Measurements from ENCODE around the gene OR1A2. TPM values are rescaled to one million over a fixed set of nuclear protein-coding genes. Genes with fewer than 3 reads are reported as not detected.
"Not testable (repeated sequence)": the region's sequence is repeated elsewhere in the genome, so short reads cannot be mapped to it uniquely, and the experiment has no call there.

The OR1A2 gene
- total RNA-seq, 1 donor from 2014 or later: not detected

DNA sequence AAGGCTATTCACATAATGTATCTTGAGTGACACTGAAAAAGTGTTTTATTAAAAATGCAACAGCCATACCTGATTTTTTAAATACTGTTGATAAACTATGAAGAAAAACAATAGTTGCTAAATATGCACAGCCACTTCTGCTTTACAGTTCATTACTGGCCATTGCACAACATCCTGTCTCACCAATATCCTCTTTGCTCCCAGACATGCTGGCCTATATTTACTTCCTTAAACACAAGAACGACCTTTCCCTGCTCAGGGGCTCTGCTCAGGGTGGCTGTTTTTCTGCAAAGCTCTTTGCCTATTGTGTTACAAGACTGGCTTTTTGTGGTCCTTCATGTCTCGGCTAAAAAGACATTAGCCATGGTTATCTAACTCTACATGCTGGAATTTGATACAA is 41.4 kb downstream of the OR1A2 start:
- not testable (repeated sequence) for H3K9me3 Mint-ChIP-seq (ENCODE audit: low read depth); H3K27ac Mint-ChIP-seq (ENCODE audit: unreplicated experiment); DNase-seq (ENCODE audit: low spot score); H3K4me3 Mint-ChIP-seq (ENCODE audit: unreplicated experiment); H3K36me3 Mint-ChIP-seq (ENCODE audit: low read depth); H3K27me3 Mint-ChIP-seq (ENCODE audit: low read depth); H3K4me1 Mint-ChIP-seq (ENCODE audit: low read depth)

DNA sequence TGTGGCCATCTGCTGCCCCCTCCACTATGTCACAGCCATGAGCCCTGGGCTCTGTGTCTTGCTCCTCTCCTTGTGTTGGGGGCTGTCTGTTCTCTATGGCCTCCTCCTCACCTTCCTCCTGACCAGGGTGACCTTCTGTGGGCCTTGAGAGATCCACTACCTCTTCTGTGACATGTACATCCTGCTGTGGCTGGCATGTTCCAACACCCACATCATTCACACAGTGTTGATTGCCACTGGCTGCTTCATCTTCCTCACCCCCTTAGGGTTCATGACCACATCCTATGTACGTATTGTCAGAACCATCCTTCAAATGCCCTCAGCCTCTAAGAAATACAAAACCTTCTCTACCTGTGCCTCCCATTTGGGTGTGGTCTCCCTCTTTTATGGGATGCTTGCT is 43.7 kb downstream of the OR1A2 start:
- H3K9me3 Mint-ChIP-seq (ENCODE audit: low read depth); H3K27ac Mint-ChIP-seq (ENCODE audit: unreplicated experiment); H3K27me3 Mint-ChIP-seq (ENCODE audit: low read depth); H3K36me3 Mint-ChIP-seq (ENCODE audit: low read depth); DNase-seq (ENCODE audit: low spot score); H3K4me1 Mint-ChIP-seq (ENCODE audit: low read depth); H3K4me3 Mint-ChIP-seq (ENCODE audit: unreplicated experiment): not testable (repeated sequence)

GRCh38 chr17:3244841-3245240 is 47.5 kb downstream of the OR1A2 start:
- not testable (repeated sequence) for H3K27me3 Mint-ChIP-seq (ENCODE audit: low read depth); H3K4me3 Mint-ChIP-seq (ENCODE audit: unreplicated experiment); DNase-seq (ENCODE audit: low spot score); H3K4me1 Mint-ChIP-seq (ENCODE audit: low read depth); H3K9me3 Mint-ChIP-seq (ENCODE audit: low read depth); H3K27ac Mint-ChIP-seq (ENCODE audit: unreplicated experiment); H3K36me3 Mint-ChIP-seq (ENCODE audit: low read depth)

Other genes with a start within 250 kb of the OR1A2 start
- gene OR1D5, start 133.9 kb upstream of the OR1A2 start, total RNA-seq: not detected in 3 replicates
- not detected in 3 replicates for gene OR1D2, start 93.1 kb upstream of the OR1A2 start, total RNA-seq
- not detected in 3 replicates for gene OR1G1, start 70.0 kb upstream of the OR1A2 start, total RNA-seq
- gene OR1A1, start 10.1 kb downstream of the OR1A2 start, total RNA-seq: not detected in 3 replicates
- not detected in 3 replicates for gene OR3A1, start 100.8 kb downstream of the OR1A2 start, total RNA-seq
- not detected in 3 replicates for gene OR3A2, start 188.8 kb downstream of the OR1A2 start, total RNA-seq
- not detected in 3 replicates for gene OR1E1, start 200.9 kb downstream of the OR1A2 start, total RNA-seq
- gene OR3A3, start 213.9 kb downstream of the OR1A2 start, total RNA-seq: not detected in 3 replicates
- gene OR1E2, start 236.3 kb downstream of the OR1A2 start, total RNA-seq: not detected in 3 replicates

Measured in chondrocyte (in vitro differentiated cells).